GM12878 (cell line): ENCODE data around the gene ABCA2. TPM values are rescaled to one million over a fixed set of nuclear protein-coding genes. Genes with fewer than 3 reads are reported as not detected.

ENCODE experiments used
- CREM ChIP-seq: IDR thresholded peaks from 2 replicates; pipeline ENCODE4 v1.6.1; 2014; ENCODE audit warnings: antibody characterized with exemption, low read depth
- GATAD2B ChIP-seq: fragments of 450-650 bp; conservative IDR thresholded peaks from 2 replicates; pipeline ENCODE4 v1.6.1; 2017; ENCODE audit warnings: low read depth, mild to moderate bottlenecking, moderate library complexity
- PAX5 ChIP-seq: IDR thresholded peaks from 2 replicates; pipeline ENCODE4 v1.6.1; 2011; ENCODE audit warnings: low read depth, low read length, borderline replicate concordance
- RB1 ChIP-seq: fragments of 450-650 bp; formaldehyde crosslinking; IDR thresholded peaks from 2 replicates; pipeline ENCODE4 v1.6.1; 2017; ENCODE audit warnings: mild to moderate bottlenecking, borderline replicate concordance
- TCF7 ChIP-seq: IDR thresholded peaks from 2 replicates; pipeline ENCODE4 v1.6.1; 2014; ENCODE audit warnings: antibody characterized with exemption, borderline replicate concordance
- polyA plus RNA-seq, 11 experiments: library from polyadenylated mRNA; depleted of rRNA in 4 of 11; unstranded in 6 of 11; stranded (reverse) in 5 of 11; fragments of >200 nt; fragmentation: Nextera tagmentation in 4 of 11; fragmentation: Illumina TruSeq in 1 of 11; extraction: Ambion mirVana in 4 of 11; extraction: Trizol in 1 of 11; gene quantifications; 1 replicate in 1 of 11; 2 replicates in 10 of 11; pipeline versions ENCODE4 v1.2.1 to v1.2.3, GENCODE V29; 2011 to 2016; ENCODE audit warnings: inconsistent platforms in 2 of 11, missing spikeins in 2 of 11, low read depth in 1 of 11
- total RNA-seq, 4 experiments: library from RNA; depleted of rRNA in 3 of 4; stranded (reverse); fragments of >200 nt in 3 of 4; fragmentation: Illumina TruSeq in 1 of 4; extraction: Trizol in 1 of 4; gene quantifications; 2 replicates each; pipeline versions ENCODE4 v1.2.1 to v1.2.3, GENCODE V29; 2013 to 2021
- TF ChIP-seq, protein P1 (sequence below): fragments of 450-650 bp; IDR thresholded peaks from 2 replicates; pipeline ENCODE4 v1.6.1; 2017; ENCODE audit warnings: mild to moderate bottlenecking, low read depth, inconsistent platforms; ENCODE audit not compliant: poor library complexity, severe bottlenecking
- TF ChIP-seq, protein P2 (sequence below): IDR thresholded peaks from 2 replicates; pipeline ENCODE4 v1.6.1; 2012; ENCODE audit warnings: low read depth, low read length, improper control_type of control experiment

The ABCA2 gene
- total and polyA plus RNA-seq, 10 of the 15 experiments (the other 5 are each of a cell fraction or from before 2014, with no cell fraction given) = 0.13 to 2.6 (median 0.71) TPM; not detected in 2

DNA sequence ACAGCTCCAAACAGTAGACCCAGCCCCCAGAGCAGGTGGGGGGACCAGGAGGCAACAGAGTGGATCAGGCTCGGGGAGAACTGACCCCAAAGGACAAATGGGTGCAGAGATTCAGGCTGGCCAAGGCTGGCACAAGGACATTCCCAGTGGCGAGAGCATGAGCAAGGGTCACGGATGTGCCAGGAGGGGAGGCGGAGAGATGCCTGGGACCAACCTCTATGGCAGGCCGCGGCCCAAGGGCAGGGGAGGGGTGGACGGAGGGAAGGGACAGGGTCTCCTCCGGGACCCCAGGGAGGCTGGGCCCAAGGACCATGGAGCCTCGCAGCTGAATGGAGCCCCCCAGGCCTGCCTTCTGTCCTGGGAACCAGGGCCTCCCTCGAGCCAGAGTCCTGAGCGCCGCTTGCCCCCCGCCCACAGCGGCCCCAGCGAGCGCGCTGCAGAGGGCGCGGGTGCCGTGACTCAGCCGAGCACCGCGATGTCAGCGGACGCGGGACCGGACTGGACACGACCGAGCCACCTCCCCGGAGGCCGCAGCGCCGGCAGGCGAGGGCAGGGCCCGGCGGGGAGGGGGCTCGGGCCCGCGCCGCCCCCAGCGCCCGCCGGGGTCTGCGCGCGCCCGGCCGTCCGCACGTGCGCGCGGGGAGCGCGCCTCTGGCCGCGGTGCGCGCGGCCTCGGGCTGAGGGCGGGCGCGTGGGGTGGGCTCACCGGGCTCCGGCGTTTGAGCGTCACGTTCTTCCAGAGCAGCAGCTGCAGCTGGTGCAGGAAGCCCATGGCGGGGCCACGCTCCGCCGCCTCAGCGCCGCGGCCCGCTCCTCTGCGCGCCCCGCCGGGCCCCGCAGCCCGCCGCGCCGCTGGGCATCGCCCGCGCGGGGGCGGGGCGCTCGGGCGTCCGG is at the start of gene ABCA2 (continued):
- TF ChIP-seq, protein P1, sequence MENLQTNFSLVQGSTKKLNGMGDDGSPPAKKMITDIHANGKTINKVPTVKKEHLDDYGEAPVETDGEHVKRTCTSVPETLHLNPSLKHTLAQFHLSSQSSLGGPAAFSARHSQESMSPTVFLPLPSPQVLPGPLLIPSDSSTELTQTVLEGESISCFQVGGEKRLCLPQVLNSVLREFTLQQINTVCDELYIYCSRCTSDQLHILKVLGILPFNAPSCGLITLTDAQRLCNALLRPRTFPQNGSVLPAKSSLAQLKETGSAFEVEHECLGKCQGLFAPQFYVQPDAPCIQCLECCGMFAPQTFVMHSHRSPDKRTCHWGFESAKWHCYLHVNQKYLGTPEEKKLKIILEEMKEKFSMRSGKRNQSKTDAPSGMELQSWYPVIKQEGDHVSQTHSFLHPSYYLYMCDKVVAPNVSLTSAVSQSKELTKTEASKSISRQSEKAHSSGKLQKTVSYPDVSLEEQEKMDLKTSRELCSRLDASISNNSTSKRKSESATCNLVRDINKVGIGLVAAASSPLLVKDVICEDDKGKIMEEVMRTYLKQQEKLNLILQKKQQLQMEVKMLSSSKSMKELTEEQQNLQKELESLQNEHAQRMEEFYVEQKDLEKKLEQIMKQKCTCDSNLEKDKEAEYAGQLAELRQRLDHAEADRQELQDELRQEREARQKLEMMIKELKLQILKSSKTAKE = no peak
- TF ChIP-seq GATAD2B = peak; percentile 39; the same call in 1 of the 2 replicates
- TF ChIP-seq CREM = no peak
- no peak for TF ChIP-seq RB1
- 0 out of 2 replicates have a peak, but pooled peaks have one; percentile 46 for TF ChIP-seq PAX5
- TF ChIP-seq TCF7 = no peak
- TF ChIP-seq, protein P2, sequence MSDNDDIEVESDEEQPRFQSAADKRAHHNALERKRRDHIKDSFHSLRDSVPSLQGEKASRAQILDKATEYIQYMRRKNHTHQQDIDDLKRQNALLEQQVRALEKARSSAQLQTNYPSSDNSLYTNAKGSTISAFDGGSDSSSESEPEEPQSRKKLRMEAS = no peak
